AG09319 (cell line): ENCODE measurements around the gene B3GNT3.
"Not testable (repeated sequence)": the region's sequence is repeated elsewhere in the genome, so short reads cannot be mapped to it uniquely, and the experiment has no call there.

ENCODE experiments used
- DNase-seq: peaks from one replicate; pipeline ENCODE4 v3.0.0-alpha.2; 2010; ENCODE audit warnings: low read depth; ENCODE audit errors: extremely low read depth
- CTCF ChIP-seq: IDR thresholded peaks from 2 replicates; pipeline ENCODE4 v1.5.1; 2011; ENCODE audit warnings: low read depth, mild to moderate bottlenecking, inconsistent platforms, low read length, moderate library complexity

B3GNT3 gene

GRCh38 chr19:17780781-17781180 lies 14.2 kb upstream of the B3GNT3 start:
- DNase-seq: no peak
- TF ChIP-seq CTCF: no peak

- DNase-seq: not testable (repeated sequence)
Measured at GRCh38 chr19:17783721-17784120, 11.2 kb upstream of the B3GNT3 start.

GRCh38 chr19:17784201-17785008 lies 10.5 kb upstream of the B3GNT3 start:
- no peak for DNase-seq
- TF ChIP-seq CTCF: peak; percentile 84

GRCh38 chr19:17787274-17787913 lies 7.5 kb upstream of the B3GNT3 start:
- no peak for TF ChIP-seq CTCF
- no peak for DNase-seq

- DNase-seq: no peak
- no peak for TF ChIP-seq CTCF
Measured at GRCh38 chr19:17788632-17789031, 6.3 kb upstream of the B3GNT3 start.

- no peak for DNase-seq
Measured at GRCh38 chr19:17790059-17790780, 4.7 kb upstream of the B3GNT3 start.

GRCh38 chr19:17794412-17794730 lies 567 bp upstream of the B3GNT3 start:
- no peak for DNase-seq
- TF ChIP-seq CTCF: no peak

More at GRCh38 chr19:17790059-17790780, 4.7 kb upstream of the B3GNT3 start:
- TF ChIP-seq CTCF: no peak
